ENCODE data around the gene SLC37A4.

DNA sequence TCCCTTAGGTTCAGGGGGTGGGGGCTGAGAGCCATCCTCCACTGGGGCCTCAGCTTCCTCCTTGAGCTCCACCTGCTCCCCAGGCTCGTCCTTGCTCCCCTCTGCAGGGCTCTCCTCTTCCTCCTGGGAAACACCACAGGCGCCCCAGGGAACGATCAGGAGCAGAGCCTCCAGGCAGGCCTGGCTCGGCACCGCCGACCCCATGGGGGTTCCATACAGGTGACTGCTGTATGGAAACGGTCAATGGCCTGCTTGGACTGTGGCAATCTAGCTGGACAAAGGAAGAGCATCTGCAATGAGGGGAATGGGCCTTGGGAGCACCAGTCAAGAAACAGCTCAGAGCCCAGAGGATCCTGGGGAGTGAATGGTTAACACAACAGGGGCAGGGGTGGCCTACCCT is 18.4 kb upstream of the SLC37A4 start:
- TF ChIP-seq, protein P1, sequence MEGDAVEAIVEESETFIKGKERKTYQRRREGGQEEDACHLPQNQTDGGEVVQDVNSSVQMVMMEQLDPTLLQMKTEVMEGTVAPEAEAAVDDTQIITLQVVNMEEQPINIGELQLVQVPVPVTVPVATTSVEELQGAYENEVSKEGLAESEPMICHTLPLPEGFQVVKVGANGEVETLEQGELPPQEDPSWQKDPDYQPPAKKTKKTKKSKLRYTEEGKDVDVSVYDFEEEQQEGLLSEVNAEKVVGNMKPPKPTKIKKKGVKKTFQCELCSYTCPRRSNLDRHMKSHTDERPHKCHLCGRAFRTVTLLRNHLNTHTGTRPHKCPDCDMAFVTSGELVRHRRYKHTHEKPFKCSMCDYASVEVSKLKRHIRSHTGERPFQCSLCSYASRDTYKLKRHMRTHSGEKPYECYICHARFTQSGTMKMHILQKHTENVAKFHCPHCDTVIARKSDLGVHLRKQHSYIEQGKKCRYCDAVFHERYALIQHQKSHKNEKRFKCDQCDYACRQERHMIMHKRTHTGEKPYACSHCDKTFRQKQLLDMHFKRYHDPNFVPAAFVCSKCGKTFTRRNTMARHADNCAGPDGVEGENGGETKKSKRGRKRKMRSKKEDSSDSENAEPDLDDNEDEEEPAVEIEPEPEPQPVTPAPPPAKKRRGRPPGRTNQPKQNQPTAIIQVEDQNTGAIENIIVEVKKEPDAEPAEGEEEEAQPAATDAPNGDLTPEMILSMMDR (IDR thresholded peaks at IDR 0.05) = no peak
- TF ChIP-seq POLR2A (IDR thresholded peaks at IDR 0.05) = no peak
